Measurements from ENCODE around the gene ANKRD12.

The ANKRD12 gene

GRCh38 chr18:9240270-9240669, 103.7 kb downstream of the ANKRD12 start:
- Histone ChIP-seq H2BK15ac (ENCODE audit: low read length) (no peak overlapping the region), H2AK5ac (ENCODE audit: low read depth, low read length) (no peak overlapping the region), H2BK120ac (ENCODE audit: low read depth, low read length) (no peak overlapping the region), H3K23ac (ENCODE audit: low read depth, low read length, poor library complexity) (no peak overlapping the region), H3K27me3 (ENCODE audit: control insufficient read depth in 3 of 3, insufficient read depth in 3 of 3, low read depth in 1 of 3, low read length in 3 of 3) (no peaks in the 10 kb centered on the region), H3K36me3 (replicated peaks in 1 of 2; ENCODE audit: control insufficient read depth in 2 of 2, insufficient read depth in 2 of 2, low read length in 2 of 2) (peaks cover 2 to 16% of the 10 kb centered on the region in 2 donors), H3K9ac (ENCODE audit: low read depth, low read length, poor library complexity) (no peak overlapping the region), H3K27ac (replicated peaks; ENCODE audit: low read length) (no peak overlapping the region), H2BK5ac (ENCODE audit: low read length) (no peak overlapping the region), H4K8ac (ENCODE audit: low read depth, low read length) (no peak overlapping the region), H3K4me3 (ENCODE audit: low read length in 2 of 2) (no peak overlapping the region), H3K4me2 (ENCODE audit: insufficient read depth, low read length, poor library complexity, severe bottlenecking) (no peak overlapping the region), H3K9me3 (replicated peaks in 1 of 2; ENCODE audit: control insufficient read depth in 2 of 2, insufficient read depth in 1 of 2, low read depth in 1 of 2, low read length in 2 of 2) (no peaks in the 10 kb centered on the region), H3K14ac (ENCODE audit: low read length) (no peak overlapping the region), H3K4ac (ENCODE audit: low read length) (no peak overlapping the region), H3K18ac (ENCODE audit: low read length) (no peak overlapping the region), H2AFZ (ENCODE audit: low read length) (no peak overlapping the region), H4K91ac (ENCODE audit: low read depth, low read length, poor library complexity) (no peak overlapping the region), H3K4me1 (ENCODE audit: control insufficient read depth in 2 of 2, insufficient read depth in 1 of 2, low read depth in 1 of 2, low read length in 2 of 2) (no peaks in the 10 kb centered on the region), H2BK12ac (ENCODE audit: low read length) (no peak overlapping the region), H3K79me1 (ENCODE audit: low read depth, low read length) (no peaks in the 10 kb centered on the region)
- no peak for DNase-seq (ENCODE audit: low spot score)
- no CpG with 5 or more reads among the region's 4 CpGs for WGBS, 2 donors (ENCODE audit: extremely low coverage in 2 of 2, insufficient read length in 2 of 2, insufficient replicate concordance in 1 of 2)

GRCh38 chr18:9243029-9243428, 106.4 kb downstream of the ANKRD12 start:
- Histone ChIP-seq H3K27ac (replicated peaks; ENCODE audit: low read length) (no peak overlapping the region), H2BK15ac (ENCODE audit: low read length) (no peak overlapping the region), H3K14ac (ENCODE audit: low read length) (no peak overlapping the region), H3K23ac (ENCODE audit: low read depth, low read length, poor library complexity) (no peak overlapping the region), H2BK12ac (ENCODE audit: low read length) (no peak overlapping the region), H3K36me3 (replicated peaks in 1 of 2; ENCODE audit: control insufficient read depth in 2 of 2, insufficient read depth in 2 of 2, low read length in 2 of 2) (peaks cover 2 to 15% of the 10 kb centered on the region in 2 donors), H3K4ac (ENCODE audit: low read length) (no peak overlapping the region), H2BK120ac (ENCODE audit: low read depth, low read length) (no peak overlapping the region), H2BK5ac (ENCODE audit: low read length) (no peak overlapping the region), H3K4me3 (ENCODE audit: low read length in 2 of 2) (no peak overlapping the region), H4K8ac (ENCODE audit: low read depth, low read length) (no peak overlapping the region), H3K18ac (ENCODE audit: low read length) (no peak overlapping the region), H3K9me3 (replicated peaks in 1 of 2; ENCODE audit: control insufficient read depth in 2 of 2, insufficient read depth in 1 of 2, low read depth in 1 of 2, low read length in 2 of 2) (no peaks in the 10 kb centered on the region), H3K4me1 (ENCODE audit: control insufficient read depth in 2 of 2, insufficient read depth in 1 of 2, low read depth in 1 of 2, low read length in 2 of 2) (no peaks in the 10 kb centered on the region), H3K4me2 (ENCODE audit: insufficient read depth, low read length, poor library complexity, severe bottlenecking) (no peak overlapping the region), H3K79me1 (ENCODE audit: low read depth, low read length) (no peaks in the 10 kb centered on the region), H4K91ac (ENCODE audit: low read depth, low read length, poor library complexity) (no peak overlapping the region), H3K27me3 (ENCODE audit: control insufficient read depth in 3 of 3, insufficient read depth in 3 of 3, low read depth in 1 of 3, low read length in 3 of 3) (no peaks in the 10 kb centered on the region), H2AFZ (ENCODE audit: low read length) (no peak overlapping the region), H2AK5ac (ENCODE audit: low read depth, low read length) (no peak overlapping the region), H3K9ac (ENCODE audit: low read depth, low read length, poor library complexity) (no peak overlapping the region)
- DNase-seq (ENCODE audit: low spot score), result no peak

- H4K8ac ChIP-seq (ENCODE audit: low read depth, low read length), result no peak overlapping the region
- no peak overlapping the region for H2BK15ac ChIP-seq (ENCODE audit: low read length)
- no peaks in the 10 kb centered on the region for H3K79me1 ChIP-seq (ENCODE audit: low read depth, low read length)
- H4K91ac ChIP-seq (ENCODE audit: low read depth, low read length, poor library complexity), result no peak overlapping the region
- no peak overlapping the region for H3K9ac ChIP-seq (ENCODE audit: low read depth, low read length, poor library complexity)
- no peak overlapping the region for H3K27ac ChIP-seq (replicated peaks; ENCODE audit: low read length)
- no CpG with 5 or more reads among the region's 3 CpGs for WGBS, 2 donors (ENCODE audit: extremely low coverage in 2 of 2, insufficient read length in 2 of 2, insufficient replicate concordance in 1 of 2)
- H2BK5ac ChIP-seq (ENCODE audit: low read length), result no peak overlapping the region
- H2BK120ac ChIP-seq (ENCODE audit: low read depth, low read length), result no peak overlapping the region
- H3K23ac ChIP-seq (ENCODE audit: low read depth, low read length, poor library complexity), result no peak overlapping the region
- peaks cover 0 to 10% of the 10 kb centered on the region in 2 donors for H3K36me3 ChIP-seq (replicated peaks in 1 of 2; ENCODE audit: control insufficient read depth in 2 of 2, insufficient read depth in 2 of 2, low read length in 2 of 2)
- no peak overlapping the region for H2AK5ac ChIP-seq (ENCODE audit: low read depth, low read length)
- H3K4me3 ChIP-seq (ENCODE audit: low read length in 2 of 2), result no peak overlapping the region
- H3K4me2 ChIP-seq (ENCODE audit: insufficient read depth, low read length, poor library complexity, severe bottlenecking), result no peak overlapping the region
- DNase-seq (ENCODE audit: low spot score), result no peak
- no peak overlapping the region for H2BK12ac ChIP-seq (ENCODE audit: low read length)
- H3K18ac ChIP-seq (ENCODE audit: low read length), result no peak overlapping the region
- H3K14ac ChIP-seq (ENCODE audit: low read length), result no peak overlapping the region
- no peaks in the 10 kb centered on the region for H3K27me3 ChIP-seq (ENCODE audit: control insufficient read depth in 3 of 3, insufficient read depth in 3 of 3, low read depth in 1 of 3, low read length in 3 of 3)
- no peaks in the 10 kb centered on the region for H3K9me3 ChIP-seq (replicated peaks in 1 of 2; ENCODE audit: control insufficient read depth in 2 of 2, insufficient read depth in 1 of 2, low read depth in 1 of 2, low read length in 2 of 2)
- H2AFZ ChIP-seq (ENCODE audit: low read length), result no peak overlapping the region
- no peak overlapping the region for H3K4ac ChIP-seq (ENCODE audit: low read length)
- H3K4me1 ChIP-seq (ENCODE audit: control insufficient read depth in 2 of 2, insufficient read depth in 1 of 2, low read depth in 1 of 2, low read length in 2 of 2), result no peaks in the 10 kb centered on the region
Measured at GRCh38 chr18:9244376-9244775, 107.8 kb downstream of the ANKRD12 start.

GRCh38 chr18:9248661-9249060, 112.1 kb downstream of the ANKRD12 start:
- no peak overlapping the region for H2AK5ac ChIP-seq (ENCODE audit: low read depth, low read length)
- no peak overlapping the region for H3K23ac ChIP-seq (ENCODE audit: low read depth, low read length, poor library complexity)
- H2BK15ac ChIP-seq (ENCODE audit: low read length), result no peak overlapping the region
- no peak for DNase-seq (ENCODE audit: low spot score)
- no peak overlapping the region for H2BK12ac ChIP-seq (ENCODE audit: low read length)
- no peak overlapping the region for H3K4me2 ChIP-seq (ENCODE audit: insufficient read depth, low read length, poor library complexity, severe bottlenecking)
- H3K9me3 ChIP-seq (replicated peaks in 1 of 2; ENCODE audit: control insufficient read depth in 2 of 2, insufficient read depth in 1 of 2, low read depth in 1 of 2, low read length in 2 of 2), result no peaks in the 10 kb centered on the region
- H3K36me3 ChIP-seq (replicated peaks in 1 of 2; ENCODE audit: control insufficient read depth in 2 of 2, insufficient read depth in 2 of 2, low read length in 2 of 2), result peaks cover 2 to 8% of the 10 kb centered on the region in 2 donors
- H3K4ac ChIP-seq (ENCODE audit: low read length), result no peak overlapping the region
- H4K8ac ChIP-seq (ENCODE audit: low read depth, low read length), result no peak overlapping the region
- no peak overlapping the region for H3K18ac ChIP-seq (ENCODE audit: low read length)
- H2BK120ac ChIP-seq (ENCODE audit: low read depth, low read length), result no peak overlapping the region
- no peak overlapping the region for H2AFZ ChIP-seq (ENCODE audit: low read length)
- H2BK5ac ChIP-seq (ENCODE audit: low read length), result no peak overlapping the region
- H3K27me3 ChIP-seq (ENCODE audit: control insufficient read depth in 3 of 3, insufficient read depth in 3 of 3, low read depth in 1 of 3, low read length in 3 of 3), result no peaks in the 10 kb centered on the region
- H3K27ac ChIP-seq (replicated peaks; ENCODE audit: low read length), result no peak overlapping the region
- WGBS, 2 donors (ENCODE audit: extremely low coverage in 2 of 2, insufficient read length in 2 of 2, insufficient replicate concordance in 1 of 2), result no CpG with 5 or more reads among the region's 4 CpGs
- no peak overlapping the region for H3K4me3 ChIP-seq (ENCODE audit: low read length in 2 of 2)
- H3K79me1 ChIP-seq (ENCODE audit: low read depth, low read length), result no peaks in the 10 kb centered on the region
- no peak overlapping the region for H3K9ac ChIP-seq (ENCODE audit: low read depth, low read length, poor library complexity)
- H3K14ac ChIP-seq (ENCODE audit: low read length), result no peak overlapping the region
- H4K91ac ChIP-seq (ENCODE audit: low read depth, low read length, poor library complexity), result no peak overlapping the region
- no peaks in the 10 kb centered on the region for H3K4me1 ChIP-seq (ENCODE audit: control insufficient read depth in 2 of 2, insufficient read depth in 1 of 2, low read depth in 1 of 2, low read length in 2 of 2)

All from neuronal stem cell (in vitro differentiated cells).